C4-2B (cell line): ENCODE measurements around the gene MIS12.

Experiments
- ZFX ChIP-seq: fragments of 450-650 bp; IDR thresholded peaks from 2 replicates; pipeline ENCODE4 v1.6.1; 2017
- TF ChIP-seq, protein P1 (sequence below): fragments of 450-650 bp; conservative IDR thresholded peaks from 2 replicates; pipeline ENCODE4 v1.5.1; 2017; ENCODE audit warnings: mild to moderate bottlenecking

DNA sequence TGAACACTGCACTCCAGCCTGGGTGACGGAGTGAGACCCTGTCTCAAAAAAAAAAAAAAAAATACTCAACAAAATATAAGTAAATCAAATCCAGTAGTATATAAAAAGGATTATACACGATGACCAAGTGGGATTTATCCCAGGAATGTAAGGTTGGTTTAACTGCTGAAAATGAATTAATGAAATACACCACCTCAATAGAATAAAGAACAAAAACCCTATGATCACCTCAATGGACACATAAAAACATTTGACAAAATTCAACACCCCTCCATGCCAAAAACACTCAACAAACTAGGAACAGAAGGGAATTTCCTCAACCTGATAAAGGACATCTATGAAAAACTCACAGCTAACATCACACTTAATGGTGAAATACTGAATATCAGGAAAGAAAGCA lies 6.6 kb downstream of the MIS12 start:
- TF ChIP-seq, protein P1, sequence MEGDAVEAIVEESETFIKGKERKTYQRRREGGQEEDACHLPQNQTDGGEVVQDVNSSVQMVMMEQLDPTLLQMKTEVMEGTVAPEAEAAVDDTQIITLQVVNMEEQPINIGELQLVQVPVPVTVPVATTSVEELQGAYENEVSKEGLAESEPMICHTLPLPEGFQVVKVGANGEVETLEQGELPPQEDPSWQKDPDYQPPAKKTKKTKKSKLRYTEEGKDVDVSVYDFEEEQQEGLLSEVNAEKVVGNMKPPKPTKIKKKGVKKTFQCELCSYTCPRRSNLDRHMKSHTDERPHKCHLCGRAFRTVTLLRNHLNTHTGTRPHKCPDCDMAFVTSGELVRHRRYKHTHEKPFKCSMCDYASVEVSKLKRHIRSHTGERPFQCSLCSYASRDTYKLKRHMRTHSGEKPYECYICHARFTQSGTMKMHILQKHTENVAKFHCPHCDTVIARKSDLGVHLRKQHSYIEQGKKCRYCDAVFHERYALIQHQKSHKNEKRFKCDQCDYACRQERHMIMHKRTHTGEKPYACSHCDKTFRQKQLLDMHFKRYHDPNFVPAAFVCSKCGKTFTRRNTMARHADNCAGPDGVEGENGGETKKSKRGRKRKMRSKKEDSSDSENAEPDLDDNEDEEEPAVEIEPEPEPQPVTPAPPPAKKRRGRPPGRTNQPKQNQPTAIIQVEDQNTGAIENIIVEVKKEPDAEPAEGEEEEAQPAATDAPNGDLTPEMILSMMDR, result no peak
- no peak for TF ChIP-seq ZFX
